ENCODE measurements around the gene COQ9.
"Not testable (repeated sequence)": the region's sequence is repeated elsewhere in the genome, so short reads cannot be mapped to it uniquely, and the experiment has no call there.

Gene COQ9

GRCh38 chr16:57482845-57483545 lies 35.7 kb downstream of the COQ9 start:
- Mint-ChIP-seq H3K4me3 (no peak overlapping the region), H3K27me3 (ENCODE audit: low read depth) (peaks cover 12% of the 10 kb centered on the region), H3K4me1 (ENCODE audit: low read depth) (peaks cover 13% of the 10 kb centered on the region), H3K9me3 (no peaks in the 10 kb centered on the region), H3K36me3 (ENCODE audit: low read depth) (no peaks in the 10 kb centered on the region), H3K27ac (no peak overlapping the region)

- H3K9me3 Mint-ChIP-seq = no peaks in the 10 kb centered on the region
- no peaks in the 10 kb centered on the region for H3K36me3 Mint-ChIP-seq (ENCODE audit: low read depth)
- peaks cover 13% of the 10 kb centered on the region for H3K4me1 Mint-ChIP-seq (ENCODE audit: low read depth)
- no peak overlapping the region for H3K4me3 Mint-ChIP-seq
- no peak overlapping the region for H3K27ac Mint-ChIP-seq
- peaks cover 8% of the 10 kb centered on the region for H3K27me3 Mint-ChIP-seq (ENCODE audit: low read depth)
Measured at GRCh38 chr16:57483725-57484514, 36.6 kb downstream of the COQ9 start.

GRCh38 chr16:57484515-57485005 lies 37.3 kb downstream of the COQ9 start:
- Mint-ChIP-seq H3K4me1 (ENCODE audit: low read depth) (peaks cover 10% of the 10 kb centered on the region), H3K9me3 (no peaks in the 10 kb centered on the region), H3K4me3 (no peak overlapping the region), H3K27ac (no peak overlapping the region), H3K36me3 (ENCODE audit: low read depth) (no peaks in the 10 kb centered on the region), H3K27me3 (ENCODE audit: low read depth) (peaks cover 8% of the 10 kb centered on the region)

GRCh38 chr16:57485091-57485915 lies 38.0 kb downstream of the COQ9 start:
- H3K4me1 Mint-ChIP-seq (ENCODE audit: low read depth) = peaks cover 10% of the 10 kb centered on the region
- no peaks in the 10 kb centered on the region for H3K9me3 Mint-ChIP-seq
- no peak overlapping the region for H3K27ac Mint-ChIP-seq
- peaks cover 8% of the 10 kb centered on the region for H3K27me3 Mint-ChIP-seq (ENCODE audit: low read depth)
- H3K4me3 Mint-ChIP-seq = peak overlapping the region; percentile 82
- no peaks in the 10 kb centered on the region for H3K36me3 Mint-ChIP-seq (ENCODE audit: low read depth)

GRCh38 chr16:57485916-57486857 lies 38.9 kb downstream of the COQ9 start, which contains the start of gene DOK4:
DOK4 (minus strand) TSS chr16:57486493; CDS start chr16:57479507, 6,986 bp downstream.
- Mint-ChIP-seq H3K9me3 (no peaks in the 10 kb centered on the region), H3K4me1 (ENCODE audit: low read depth) (peaks cover 10% of the 10 kb centered on the region), H3K4me3 (peak within 1 kb of the TSS; percentile 82), H3K36me3 (ENCODE audit: low read depth) (no peaks in the 10 kb centered on the region), H3K27ac (peak within 1 kb of the TSS; percentile 59), H3K27me3 (ENCODE audit: low read depth) (peaks cover 8% of the 10 kb centered on the region)

- Mint-ChIP-seq H3K36me3 (ENCODE audit: low read depth) (no peaks in the 10 kb centered on the region), H3K4me1 (ENCODE audit: low read depth) (peaks cover 10% of the 10 kb centered on the region), H3K27ac (peak overlapping the region; percentile 59), H3K27me3 (ENCODE audit: low read depth) (peaks cover 13% of the 10 kb centered on the region), H3K9me3 (no peaks in the 10 kb centered on the region), H3K4me3 (peak overlapping the region; percentile 78)
Measured at GRCh38 chr16:57486858-57487834, 39.9 kb downstream of the COQ9 start.

- H3K9me3 Mint-ChIP-seq = no peaks in the 10 kb centered on the region
- peaks cover 10% of the 10 kb centered on the region for H3K4me1 Mint-ChIP-seq (ENCODE audit: low read depth)
- H3K36me3 Mint-ChIP-seq (ENCODE audit: low read depth) = no peaks in the 10 kb centered on the region
- H3K27ac Mint-ChIP-seq = no peak overlapping the region
- H3K27me3 Mint-ChIP-seq (ENCODE audit: low read depth) = peaks cover 21% of the 10 kb centered on the region
- no peak overlapping the region for H3K4me3 Mint-ChIP-seq
Measured at GRCh38 chr16:57489229-57489628, 42.0 kb downstream of the COQ9 start.

- H3K27ac Mint-ChIP-seq = no peak overlapping the region
- H3K27me3 Mint-ChIP-seq (ENCODE audit: low read depth) = peaks cover 16% of the 10 kb centered on the region
- H3K4me1 Mint-ChIP-seq (ENCODE audit: low read depth) = no peaks in the 10 kb centered on the region
- H3K9me3 Mint-ChIP-seq = no peaks in the 10 kb centered on the region
- H3K4me3 Mint-ChIP-seq = no peak overlapping the region
- no peaks in the 10 kb centered on the region for H3K36me3 Mint-ChIP-seq (ENCODE audit: low read depth)
Measured at GRCh38 chr16:57493767-57494166, 46.5 kb downstream of the COQ9 start.

GRCh38 chr16:57497121-57497520 lies 49.8 kb downstream of the COQ9 start:
- Mint-ChIP-seq H3K4me1 (ENCODE audit: low read depth) (peaks cover 11% of the 10 kb centered on the region), H3K36me3 (ENCODE audit: low read depth) (no peaks in the 10 kb centered on the region), H3K9me3 (no peaks in the 10 kb centered on the region), H3K27me3 (ENCODE audit: low read depth) (peaks cover 12% of the 10 kb centered on the region), H3K4me3 (no peak overlapping the region), H3K27ac (no peak overlapping the region)

- Mint-ChIP-seq H3K27me3 (ENCODE audit: low read depth) (peaks cover 9% of the 10 kb centered on the region), H3K27ac (no peak overlapping the region), H3K9me3 (no peaks in the 10 kb centered on the region), H3K36me3 (ENCODE audit: low read depth) (no peaks in the 10 kb centered on the region), H3K4me1 (ENCODE audit: low read depth) (peaks cover 11% of the 10 kb centered on the region), H3K4me3 (no peak overlapping the region)
Measured at GRCh38 chr16:57498031-57498430, 50.8 kb downstream of the COQ9 start.

- H3K36me3 Mint-ChIP-seq (ENCODE audit: low read depth); H3K4me3 Mint-ChIP-seq; H3K27ac Mint-ChIP-seq; H3K27me3 Mint-ChIP-seq (ENCODE audit: low read depth); H3K9me3 Mint-ChIP-seq: not testable (repeated sequence)
- H3K4me1 Mint-ChIP-seq (ENCODE audit: low read depth) = peaks cover 11% of the 10 kb centered on the region
Measured at GRCh38 chr16:57499941-57500340, 52.7 kb downstream of the COQ9 start.

GRCh38 chr16:57500578-57501111 lies 53.4 kb downstream of the COQ9 start:
- Mint-ChIP-seq H3K9me3 (no peaks in the 10 kb centered on the region), H3K4me3 (no peak overlapping the region), H3K27me3 (ENCODE audit: low read depth) (no peaks in the 10 kb centered on the region), H3K4me1 (ENCODE audit: low read depth) (peaks cover 11% of the 10 kb centered on the region), H3K27ac (no peak overlapping the region), H3K36me3 (ENCODE audit: low read depth) (no peaks in the 10 kb centered on the region)

Measured in T-helper 1 cell treated with Interleukin-12 subunit alpha and Interleukin-12 subunit beta and Interleukin-4 antibody, amounts not matched to agents 30 μg/mL and 1 μg/mL, for 36 hours (primary cell).